ENCODE data around the gene RARB.

RARB gene

GRCh38 chr3:25510797-25511196 is 82.7 kb downstream of the RARB start:
- no peak for DNase-seq

- no peak for DNase-seq
These were observed 84.1 kb downstream of the RARB start for GRCh38 chr3:25511972-25512721.

GRCh38 chr3:25513642-25514266 is 85.7 kb downstream of the RARB start:
- DNase-seq, result no peak

- no peak for DNase-seq
These were observed 87.1 kb downstream of the RARB start for GRCh38 chr3:25515171-25515570.

DNA sequence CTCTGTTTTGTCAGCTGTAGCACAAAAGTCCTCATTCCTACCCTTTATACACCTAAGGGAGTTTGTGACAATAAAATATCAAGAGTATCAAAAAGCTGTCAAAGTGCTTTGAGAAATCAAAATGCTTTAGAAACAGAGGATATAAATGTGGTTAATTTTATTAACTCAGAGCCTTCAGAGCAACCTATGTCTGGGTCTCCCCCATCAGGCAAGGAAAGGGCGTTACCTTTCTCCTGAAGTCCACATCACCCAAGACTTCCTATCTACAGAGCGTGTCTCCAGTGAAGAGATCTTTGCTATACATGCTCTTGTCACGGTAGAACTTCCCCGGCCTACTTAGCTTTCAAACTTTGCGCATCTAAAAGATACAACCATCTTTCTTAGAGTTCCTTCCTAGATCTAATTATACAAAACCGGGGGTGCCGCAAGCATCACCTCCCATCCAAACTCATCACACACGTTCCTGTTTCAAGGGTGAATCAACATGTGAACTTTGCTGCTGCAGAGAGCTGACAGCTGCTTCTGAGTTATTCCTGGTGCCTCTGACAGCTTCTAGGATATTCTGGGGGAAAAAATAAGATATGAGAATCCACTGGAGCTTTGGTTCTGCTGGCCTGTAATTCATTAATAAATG is 93.0 kb downstream of the RARB start:
- no peak for DNase-seq

GRCh38 chr3:25527336-25527735 is 99.3 kb downstream of the RARB start:
- DNase-seq, result no peak

- no peak for DNase-seq
These were observed 99.7 kb downstream of the RARB start for GRCh38 chr3:25527801-25528200.

- DNase-seq, result no peak
These were observed 103.9 kb downstream of the RARB start for GRCh38 chr3:25531971-25532370.

- no peak for DNase-seq
These were observed 104.5 kb downstream of the RARB start for GRCh38 chr3:25532431-25533162.

GRCh38 chr3:25533399-25533798 is 105.3 kb downstream of the RARB start:
- no peak for DNase-seq

DNA sequence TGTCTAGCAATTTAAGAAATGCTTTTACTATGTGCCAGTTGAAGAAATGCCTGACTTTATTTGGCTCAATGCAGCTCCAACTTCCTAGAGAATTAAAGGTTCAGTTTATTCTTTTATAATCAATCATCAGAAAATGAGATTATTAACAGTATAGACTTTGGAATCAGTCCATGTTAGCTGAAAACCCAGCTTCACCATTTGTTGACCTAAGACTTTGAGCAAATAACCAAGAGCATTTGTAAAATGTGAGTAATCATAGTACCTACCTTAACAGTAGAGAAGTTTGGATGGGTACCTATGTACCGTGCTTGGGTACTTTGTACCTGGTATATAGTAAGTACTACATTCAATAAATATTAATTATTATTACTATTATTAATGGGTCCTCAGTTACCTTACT is 105.9 kb downstream of the RARB start:
- DNase-seq, result no peak

- no peak for DNase-seq
These were observed 108.7 kb downstream of the RARB start for GRCh38 chr3:25536521-25537391.

- no peak for DNase-seq
These were observed 109.5 kb downstream of the RARB start for GRCh38 chr3:25537516-25537915.

- DNase-seq, result no peak
These were observed 112.2 kb downstream of the RARB start for GRCh38 chr3:25540273-25540672.

DNA sequence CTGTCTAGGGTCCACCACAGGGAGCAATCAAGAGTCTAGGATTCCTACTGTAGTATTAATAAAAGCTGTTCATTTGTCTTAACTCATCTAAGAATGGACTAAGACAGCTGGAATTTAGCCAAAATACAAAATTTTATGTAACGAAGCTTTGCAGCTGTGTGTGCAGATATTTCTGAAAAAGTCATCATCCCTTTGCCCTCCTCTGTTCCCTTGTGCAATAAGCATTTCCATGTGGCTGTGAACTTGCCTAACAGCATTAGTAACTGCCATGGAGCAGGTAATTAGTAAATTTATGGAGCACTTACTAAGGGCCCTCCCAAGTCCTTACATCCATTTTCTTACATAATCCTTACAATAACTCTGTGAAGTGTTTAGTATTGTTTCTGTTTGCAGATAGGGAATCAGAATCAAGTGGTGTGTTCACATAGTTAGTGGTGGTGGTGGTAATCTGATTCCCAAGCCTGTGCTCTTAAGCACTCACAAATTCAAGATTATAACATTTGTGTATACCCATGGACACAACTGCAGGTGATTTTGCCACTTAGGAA is 114.5 kb downstream of the RARB start:
- DNase-seq, result no peak

- DNase-seq, result no peak
These were observed 119.0 kb downstream of the RARB start for GRCh38 chr3:25547103-25547502.

GRCh38 chr3:25547943-25548674 is 120.0 kb downstream of the RARB start:
- no peak for DNase-seq

DNA sequence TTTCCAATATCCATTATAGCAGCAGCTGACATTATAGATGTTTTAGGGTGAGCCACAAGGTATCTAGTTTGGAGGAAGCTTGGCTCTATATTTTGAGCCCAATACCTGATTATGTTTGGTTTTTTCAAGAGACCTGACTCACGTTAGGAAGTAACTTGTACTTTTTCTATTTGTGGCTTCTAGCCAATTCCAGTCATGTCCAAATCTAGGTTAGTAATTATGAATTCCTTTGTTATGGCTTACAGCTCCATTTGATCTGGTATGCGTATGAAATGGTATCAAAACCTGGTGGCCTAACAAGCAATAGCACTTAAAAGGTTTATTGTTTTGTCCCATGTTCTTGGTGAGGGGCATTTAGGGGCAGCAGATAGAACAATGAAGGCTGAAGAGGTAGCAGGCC is 120.8 kb downstream of the RARB start:
- no peak for DNase-seq

DNA sequence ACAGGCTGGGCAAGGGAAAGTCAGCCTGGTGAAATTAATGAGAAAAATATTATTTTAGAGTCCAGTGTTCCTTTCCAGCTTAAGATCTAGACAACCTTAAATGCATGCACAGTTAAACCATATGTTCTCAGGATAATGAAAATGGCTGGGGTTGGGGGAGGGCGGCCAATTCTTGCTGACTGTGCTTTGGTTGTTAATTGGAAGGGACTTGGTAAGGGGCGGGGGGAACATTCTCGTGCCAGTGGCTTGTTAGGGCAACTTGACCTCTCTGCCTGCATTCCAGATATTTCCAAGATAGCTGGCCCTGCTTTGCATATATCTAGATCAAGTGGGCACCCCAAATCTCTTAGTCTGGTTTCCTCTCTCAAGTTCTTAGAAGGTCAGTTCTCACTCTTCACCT is 124.2 kb downstream of the RARB start:
- no peak for DNase-seq

- no peak for DNase-seq
These were observed 126.3 kb downstream of the RARB start for GRCh38 chr3:25554376-25554775.

DNA sequence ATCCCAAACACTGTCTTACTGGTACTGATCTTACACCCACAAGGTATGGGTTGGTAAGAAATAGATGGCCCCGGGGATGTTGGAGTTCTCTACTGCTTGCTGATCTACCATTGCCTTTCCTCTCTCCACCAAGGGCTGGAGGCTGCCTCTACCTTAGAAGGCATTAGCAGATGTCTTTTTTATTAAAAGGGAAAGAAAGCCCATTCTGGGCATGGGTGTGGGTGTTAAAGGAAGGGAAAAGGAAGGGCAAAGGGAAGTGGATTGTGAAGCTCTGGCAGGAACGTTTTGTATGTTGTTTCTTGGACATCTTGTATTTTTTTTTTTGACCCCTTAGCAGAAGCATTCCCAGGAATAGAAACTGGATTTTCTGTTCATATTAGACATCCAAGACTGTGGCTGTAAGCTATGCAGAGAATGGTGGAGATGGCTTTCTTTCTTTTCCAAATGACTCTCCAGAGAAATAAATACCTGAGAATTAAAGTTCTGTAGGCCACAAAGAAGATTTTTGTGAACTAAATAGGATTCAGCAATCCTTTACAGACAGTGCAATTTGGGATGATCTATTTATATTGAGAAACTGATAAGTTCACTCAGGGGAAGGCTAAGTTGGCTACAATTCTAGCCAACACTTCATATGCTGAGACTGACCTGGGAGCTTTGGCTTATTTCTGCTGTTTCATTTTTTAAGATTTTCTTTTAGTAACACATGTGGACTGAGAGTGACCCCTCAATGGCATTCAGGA is 127.8 kb downstream of the RARB start:
- DNase-seq, result no peak

All from NCI-H2029 treated with DMSO at 0.1 percent for 48 hours (cell line).